Measurements from ENCODE around the gene JAK3. TPM values are rescaled to one million over a fixed set of nuclear protein-coding genes. Genes with fewer than 3 reads are reported as not detected.

JAK3 gene
- total and polyA plus RNA-seq, 10 donors: 30.6 to 203 (median 116) TPM

GRCh38 chr19:17872251-17873001, 24.6 kb upstream of the JAK3 start:
- intact Hi-C loops (cut with DNase I; ENCODE audit: low total_unique reads): no loop called here
- H3K27me3 ChIP-seq (replicated peaks in 1 of 7): peaks cover 12 to 62% (median 35%) of the 10 kb centered on the region in 7 donors
- peaks cover 11 to 38% (median 29%) of the 10 kb centered on the region in 6 donors for H3K4me1 ChIP-seq

GRCh38 chr19:17871878-17872250, 24.1 kb upstream of the JAK3 start, which contains the start of gene SLC5A5:
SLC5A5 (plus strand) TSS chr19:17871945; CDS start chr19:17872320, 375 bp downstream.
- Histone ChIP-seq H3K27ac (peak within 1 kb of the TSS in 3 of 8 donors; percentile 11 to 48 (median 36)), H3K9me3 (no peaks in the 10 kb centered on the region), H3K27me3 (replicated peaks in 1 of 7) (peaks cover 12 to 62% (median 35%) of the 10 kb centered on the region in 7 donors), H3K4me1 (peaks cover 11 to 38% (median 29%) of the 10 kb centered on the region in 6 donors), H3K4me3 (peak within 1 kb of the TSS; percentile 19 to 67 (median 31)), H3K36me3 (no peaks in the 10 kb centered on the region)
- intact Hi-C loops (cut with DNase I; ENCODE audit: low total_unique reads): no loop called here
- peak; percentile 78 for DNase-seq
- WGBS, 5 donors: 2 to 11% (median 5%) methylated on average over 11 to 26 of the region's 26 CpGs
- no peak for TF ChIP-seq POLR2AphosphoS5 (IDR thresholded peaks at IDR 0.05)
- no peak for TF ChIP-seq POLR2A (IDR thresholded peaks at IDR 0.05)
- TF ChIP-seq CTCF (IDR thresholded peaks at IDR 0.05 in 8 of 11, conservative IDR thresholded peaks at IDR 0.05 in 3 of 11): no peak

More at GRCh38 chr19:17872251-17873001, 24.6 kb upstream of the JAK3 start:
- peak; percentile 83 for DNase-seq
- H3K4me3 ChIP-seq: peak overlapping the region; percentile 19 to 67 (median 31)
- H3K9me3 ChIP-seq: no peaks in the 10 kb centered on the region
- no peaks in the 10 kb centered on the region for H3K36me3 ChIP-seq
- 1 to 12% (median 3%) methylated on average over 34 to 61 of the region's 61 CpGs for WGBS, 5 donors
- peak in 1 of 3 donors; percentile 40 for TF ChIP-seq POLR2AphosphoS5 (IDR thresholded peaks at IDR 0.05)
- no peak for TF ChIP-seq CTCF (IDR thresholded peaks at IDR 0.05 in 8 of 11, conservative IDR thresholded peaks at IDR 0.05 in 3 of 11)
- no peak for TF ChIP-seq POLR2A (IDR thresholded peaks at IDR 0.05)
- peak overlapping the region in 3 of 8 donors; percentile 11 to 48 (median 36) for H3K27ac ChIP-seq

GRCh38 chr19:17871032-17871877, 23.5 kb upstream of the JAK3 start:
- Histone ChIP-seq H3K4me3 (peak overlapping the region in 5 of 8 donors; percentile 19 to 67 (median 36)), H3K4me1 (peaks cover 11 to 38% (median 29%) of the 10 kb centered on the region in 6 donors), H3K27ac (peak overlapping the region in 1 of 8 donors; percentile 48), H3K9me3 (no peaks in the 10 kb centered on the region), H3K36me3 (no peaks in the 10 kb centered on the region), H3K27me3 (replicated peaks in 1 of 7) (peaks cover 12 to 62% (median 35%) of the 10 kb centered on the region in 7 donors)
- no peak for DNase-seq
- no peak for TF ChIP-seq POLR2A (IDR thresholded peaks at IDR 0.05)
- TF ChIP-seq POLR2AphosphoS5 (IDR thresholded peaks at IDR 0.05): no peak
- TF ChIP-seq CTCF (IDR thresholded peaks at IDR 0.05 in 8 of 11, conservative IDR thresholded peaks at IDR 0.05 in 3 of 11): no peak
- 59 to 86% (median 67%) methylated on average over 7 to 10 of the region's 10 CpGs for WGBS, 5 donors
- intact Hi-C loops (cut with DNase I; ENCODE audit: low total_unique reads): no loop called here

All from spleen (tissue), 11 donors.